ENCODE measurements around the gene PLAAT4. TPM values are rescaled to one million over a fixed set of nuclear protein-coding genes. Genes with fewer than 3 reads are reported as not detected.

The PLAAT4 gene
- total and polyA plus RNA-seq, 2 of the 8 experiments (the other 6 are each of a cell fraction or from before 2014, with no cell fraction given): 2.8 to 4.1 TPM

DNA sequence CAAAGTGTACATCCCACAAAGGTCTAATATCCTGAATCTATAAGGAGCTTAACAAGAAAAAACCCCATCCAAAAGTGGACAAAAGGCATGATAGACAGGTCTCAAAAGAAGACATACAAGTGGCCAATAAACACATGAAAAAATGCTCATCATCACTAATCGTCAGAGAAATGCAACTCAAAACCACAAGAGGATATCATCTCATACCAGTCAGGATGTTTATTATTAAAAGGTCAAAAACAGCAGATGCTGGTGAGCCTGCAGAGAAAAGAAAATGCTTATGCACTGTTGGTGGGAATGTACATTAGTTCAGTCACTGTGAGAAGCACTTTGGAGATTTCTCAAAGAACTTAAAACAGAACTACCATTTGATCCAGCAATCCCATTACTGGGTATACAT, 18.1 kb upstream of the PLAAT4 start (continued):
- TF ChIP-seq, protein P1, sequence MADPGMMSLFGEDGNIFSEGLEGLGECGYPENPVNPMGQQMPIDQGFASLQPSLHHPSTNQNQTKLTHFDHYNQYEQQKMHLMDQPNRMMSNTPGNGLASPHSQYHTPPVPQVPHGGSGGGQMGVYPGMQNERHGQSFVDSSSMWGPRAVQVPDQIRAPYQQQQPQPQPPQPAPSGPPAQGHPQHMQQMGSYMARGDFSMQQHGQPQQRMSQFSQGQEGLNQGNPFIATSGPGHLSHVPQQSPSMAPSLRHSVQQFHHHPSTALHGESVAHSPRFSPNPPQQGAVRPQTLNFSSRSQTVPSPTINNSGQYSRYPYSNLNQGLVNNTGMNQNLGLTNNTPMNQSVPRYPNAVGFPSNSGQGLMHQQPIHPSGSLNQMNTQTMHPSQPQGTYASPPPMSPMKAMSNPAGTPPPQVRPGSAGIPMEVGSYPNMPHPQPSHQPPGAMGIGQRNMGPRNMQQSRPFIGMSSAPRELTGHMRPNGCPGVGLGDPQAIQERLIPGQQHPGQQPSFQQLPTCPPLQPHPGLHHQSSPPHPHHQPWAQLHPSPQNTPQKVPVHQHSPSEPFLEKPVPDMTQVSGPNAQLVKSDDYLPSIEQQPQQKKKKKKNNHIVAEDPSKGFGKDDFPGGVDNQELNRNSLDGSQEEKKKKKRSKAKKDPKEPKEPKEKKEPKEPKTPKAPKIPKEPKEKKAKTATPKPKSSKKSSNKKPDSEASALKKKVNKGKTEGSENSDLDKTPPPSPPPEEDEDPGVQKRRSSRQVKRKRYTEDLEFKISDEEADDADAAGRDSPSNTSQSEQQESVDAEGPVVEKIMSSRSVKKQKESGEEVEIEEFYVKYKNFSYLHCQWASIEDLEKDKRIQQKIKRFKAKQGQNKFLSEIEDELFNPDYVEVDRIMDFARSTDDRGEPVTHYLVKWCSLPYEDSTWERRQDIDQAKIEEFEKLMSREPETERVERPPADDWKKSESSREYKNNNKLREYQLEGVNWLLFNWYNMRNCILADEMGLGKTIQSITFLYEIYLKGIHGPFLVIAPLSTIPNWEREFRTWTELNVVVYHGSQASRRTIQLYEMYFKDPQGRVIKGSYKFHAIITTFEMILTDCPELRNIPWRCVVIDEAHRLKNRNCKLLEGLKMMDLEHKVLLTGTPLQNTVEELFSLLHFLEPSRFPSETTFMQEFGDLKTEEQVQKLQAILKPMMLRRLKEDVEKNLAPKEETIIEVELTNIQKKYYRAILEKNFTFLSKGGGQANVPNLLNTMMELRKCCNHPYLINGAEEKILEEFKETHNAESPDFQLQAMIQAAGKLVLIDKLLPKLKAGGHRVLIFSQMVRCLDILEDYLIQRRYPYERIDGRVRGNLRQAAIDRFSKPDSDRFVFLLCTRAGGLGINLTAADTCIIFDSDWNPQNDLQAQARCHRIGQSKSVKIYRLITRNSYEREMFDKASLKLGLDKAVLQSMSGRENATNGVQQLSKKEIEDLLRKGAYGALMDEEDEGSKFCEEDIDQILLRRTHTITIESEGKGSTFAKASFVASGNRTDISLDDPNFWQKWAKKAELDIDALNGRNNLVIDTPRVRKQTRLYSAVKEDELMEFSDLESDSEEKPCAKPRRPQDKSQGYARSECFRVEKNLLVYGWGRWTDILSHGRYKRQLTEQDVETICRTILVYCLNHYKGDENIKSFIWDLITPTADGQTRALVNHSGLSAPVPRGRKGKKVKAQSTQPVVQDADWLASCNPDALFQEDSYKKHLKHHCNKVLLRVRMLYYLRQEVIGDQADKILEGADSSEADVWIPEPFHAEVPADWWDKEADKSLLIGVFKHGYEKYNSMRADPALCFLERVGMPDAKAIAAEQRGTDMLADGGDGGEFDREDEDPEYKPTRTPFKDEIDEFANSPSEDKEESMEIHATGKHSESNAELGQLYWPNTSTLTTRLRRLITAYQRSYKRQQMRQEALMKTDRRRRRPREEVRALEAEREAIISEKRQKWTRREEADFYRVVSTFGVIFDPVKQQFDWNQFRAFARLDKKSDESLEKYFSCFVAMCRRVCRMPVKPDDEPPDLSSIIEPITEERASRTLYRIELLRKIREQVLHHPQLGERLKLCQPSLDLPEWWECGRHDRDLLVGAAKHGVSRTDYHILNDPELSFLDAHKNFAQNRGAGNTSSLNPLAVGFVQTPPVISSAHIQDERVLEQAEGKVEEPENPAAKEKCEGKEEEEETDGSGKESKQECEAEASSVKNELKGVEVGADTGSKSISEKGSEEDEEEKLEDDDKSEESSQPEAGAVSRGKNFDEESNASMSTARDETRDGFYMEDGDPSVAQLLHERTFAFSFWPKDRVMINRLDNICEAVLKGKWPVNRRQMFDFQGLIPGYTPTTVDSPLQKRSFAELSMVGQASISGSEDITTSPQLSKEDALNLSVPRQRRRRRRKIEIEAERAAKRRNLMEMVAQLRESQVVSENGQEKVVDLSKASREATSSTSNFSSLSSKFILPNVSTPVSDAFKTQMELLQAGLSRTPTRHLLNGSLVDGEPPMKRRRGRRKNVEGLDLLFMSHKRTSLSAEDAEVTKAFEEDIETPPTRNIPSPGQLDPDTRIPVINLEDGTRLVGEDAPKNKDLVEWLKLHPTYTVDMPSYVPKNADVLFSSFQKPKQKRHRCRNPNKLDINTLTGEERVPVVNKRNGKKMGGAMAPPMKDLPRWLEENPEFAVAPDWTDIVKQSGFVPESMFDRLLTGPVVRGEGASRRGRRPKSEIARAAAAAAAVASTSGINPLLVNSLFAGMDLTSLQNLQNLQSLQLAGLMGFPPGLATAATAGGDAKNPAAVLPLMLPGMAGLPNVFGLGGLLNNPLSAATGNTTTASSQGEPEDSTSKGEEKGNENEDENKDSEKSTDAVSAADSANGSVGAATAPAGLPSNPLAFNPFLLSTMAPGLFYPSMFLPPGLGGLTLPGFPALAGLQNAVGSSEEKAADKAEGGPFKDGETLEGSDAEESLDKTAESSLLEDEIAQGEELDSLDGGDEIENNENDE (IDR thresholded peaks at IDR 0.05; ENCODE audit: insufficient replicate concordance, low read length): no peak
- TF ChIP-seq RNF2 (IDR thresholded peaks at IDR 0.05; ENCODE audit: borderline replicate concordance, low read depth, low read length, missing control alignments, poor library complexity, severe bottlenecking): no peak
- no peak for TF ChIP-seq TCF12 (IDR thresholded peaks at IDR 0.05; ENCODE audit: low read depth, low read length)
- TF ChIP-seq SP4 (IDR thresholded peaks at IDR 0.05; ENCODE audit: low read length): no peak
- TF ChIP-seq RXRA (IDR thresholded peaks at IDR 0.05; ENCODE audit: insufficient read depth, low read depth, low read length): no peak
- no peak for TF ChIP-seq SIRT6 (IDR thresholded peaks at IDR 0.05; ENCODE audit: low read length)
- no peak for TF ChIP-seq SP1 (IDR thresholded peaks at IDR 0.05; ENCODE audit: low read depth, low read length)
- no peak for TF ChIP-seq EGR1 (IDR thresholded peaks at IDR 0.05; ENCODE audit: borderline replicate concordance, low read depth, low read length)
- no peak for TF ChIP-seq HDAC6 (IDR thresholded peaks at IDR 0.05; ENCODE audit: low read depth, low read length)
- no peak for TF ChIP-seq TEAD4 (IDR thresholded peaks at IDR 0.05; ENCODE audit: low read depth, low read length)
- no peak for TF ChIP-seq SUZ12 (IDR thresholded peaks at IDR 0.05; ENCODE audit: low read length)
- no peak for TF ChIP-seq CBX5 (IDR thresholded peaks at IDR 0.05; ENCODE audit: low read depth, low read length)
- TF ChIP-seq YY1 (IDR thresholded peaks at IDR 0.05; ENCODE audit: low read depth, low read length): no peak

Data from H1 (cell line).